ENCODE measurements around the gene ABCG5.

DNA sequence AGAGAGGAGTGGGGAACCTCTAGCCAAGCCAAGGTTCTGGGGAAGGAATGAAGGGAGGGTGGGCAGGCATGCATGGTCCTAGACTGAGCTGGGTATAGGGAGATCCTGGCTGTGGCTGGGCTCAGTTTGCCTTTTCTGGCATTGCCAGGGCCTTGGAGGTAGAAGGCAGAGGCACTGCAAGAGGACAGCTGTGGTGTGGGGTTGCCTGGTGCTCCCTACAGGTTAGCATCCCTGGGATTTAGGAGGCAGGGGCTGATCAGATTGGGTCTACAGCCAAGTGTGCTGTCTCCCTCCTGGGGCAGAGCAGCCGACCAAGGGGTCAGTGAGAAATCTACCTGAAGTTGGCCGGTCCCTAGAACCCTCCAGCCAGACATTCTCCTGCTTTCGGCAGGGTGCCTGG, 16.0 kb upstream of the ABCG5 start:
- no peak for TF ChIP-seq CBFB (CRISPR knock-in tag; IDR thresholded peaks at IDR 0.05; ENCODE audit: low read depth)
- TF ChIP-seq MLX (CRISPR knock-in tag; IDR thresholded peaks at IDR 0.05): no peak
- TF ChIP-seq SP1 (CRISPR knock-in tag; conservative IDR thresholded peaks at IDR 0.05): no peak
- TF ChIP-seq TEAD4 (CRISPR knock-in tag; IDR thresholded peaks at IDR 0.05): no peak
- TF ChIP-seq NR1H2 (CRISPR knock-in tag; IDR thresholded peaks at IDR 0.05): no peak
- TF ChIP-seq, protein P1, sequence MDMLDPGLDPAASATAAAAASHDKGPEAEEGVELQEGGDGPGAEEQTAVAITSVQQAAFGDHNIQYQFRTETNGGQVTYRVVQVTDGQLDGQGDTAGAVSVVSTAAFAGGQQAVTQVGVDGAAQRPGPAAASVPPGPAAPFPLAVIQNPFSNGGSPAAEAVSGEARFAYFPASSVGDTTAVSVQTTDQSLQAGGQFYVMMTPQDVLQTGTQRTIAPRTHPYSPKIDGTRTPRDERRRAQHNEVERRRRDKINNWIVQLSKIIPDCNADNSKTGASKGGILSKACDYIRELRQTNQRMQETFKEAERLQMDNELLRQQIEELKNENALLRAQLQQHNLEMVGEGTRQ (CRISPR knock-in tag; IDR thresholded peaks at IDR 0.05): no peak
- TF ChIP-seq, protein P2, sequence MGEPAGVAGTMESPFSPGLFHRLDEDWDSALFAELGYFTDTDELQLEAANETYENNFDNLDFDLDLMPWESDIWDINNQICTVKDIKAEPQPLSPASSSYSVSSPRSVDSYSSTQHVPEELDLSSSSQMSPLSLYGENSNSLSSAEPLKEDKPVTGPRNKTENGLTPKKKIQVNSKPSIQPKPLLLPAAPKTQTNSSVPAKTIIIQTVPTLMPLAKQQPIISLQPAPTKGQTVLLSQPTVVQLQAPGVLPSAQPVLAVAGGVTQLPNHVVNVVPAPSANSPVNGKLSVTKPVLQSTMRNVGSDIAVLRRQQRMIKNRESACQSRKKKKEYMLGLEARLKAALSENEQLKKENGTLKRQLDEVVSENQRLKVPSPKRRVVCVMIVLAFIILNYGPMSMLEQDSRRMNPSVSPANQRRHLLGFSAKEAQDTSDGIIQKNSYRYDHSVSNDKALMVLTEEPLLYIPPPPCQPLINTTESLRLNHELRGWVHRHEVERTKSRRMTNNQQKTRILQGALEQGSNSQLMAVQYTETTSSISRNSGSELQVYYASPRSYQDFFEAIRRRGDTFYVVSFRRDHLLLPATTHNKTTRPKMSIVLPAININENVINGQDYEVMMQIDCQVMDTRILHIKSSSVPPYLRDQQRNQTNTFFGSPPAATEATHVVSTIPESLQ (CRISPR knock-in tag; IDR thresholded peaks at IDR 0.05): no peak
- no peak for TF ChIP-seq ZNF512 (CRISPR knock-in tag; IDR thresholded peaks at IDR 0.05; ENCODE audit: borderline replicate concordance)
- no peak for TF ChIP-seq CTCF (IDR thresholded peaks at IDR 0.05)
- TF ChIP-seq, protein P3, sequence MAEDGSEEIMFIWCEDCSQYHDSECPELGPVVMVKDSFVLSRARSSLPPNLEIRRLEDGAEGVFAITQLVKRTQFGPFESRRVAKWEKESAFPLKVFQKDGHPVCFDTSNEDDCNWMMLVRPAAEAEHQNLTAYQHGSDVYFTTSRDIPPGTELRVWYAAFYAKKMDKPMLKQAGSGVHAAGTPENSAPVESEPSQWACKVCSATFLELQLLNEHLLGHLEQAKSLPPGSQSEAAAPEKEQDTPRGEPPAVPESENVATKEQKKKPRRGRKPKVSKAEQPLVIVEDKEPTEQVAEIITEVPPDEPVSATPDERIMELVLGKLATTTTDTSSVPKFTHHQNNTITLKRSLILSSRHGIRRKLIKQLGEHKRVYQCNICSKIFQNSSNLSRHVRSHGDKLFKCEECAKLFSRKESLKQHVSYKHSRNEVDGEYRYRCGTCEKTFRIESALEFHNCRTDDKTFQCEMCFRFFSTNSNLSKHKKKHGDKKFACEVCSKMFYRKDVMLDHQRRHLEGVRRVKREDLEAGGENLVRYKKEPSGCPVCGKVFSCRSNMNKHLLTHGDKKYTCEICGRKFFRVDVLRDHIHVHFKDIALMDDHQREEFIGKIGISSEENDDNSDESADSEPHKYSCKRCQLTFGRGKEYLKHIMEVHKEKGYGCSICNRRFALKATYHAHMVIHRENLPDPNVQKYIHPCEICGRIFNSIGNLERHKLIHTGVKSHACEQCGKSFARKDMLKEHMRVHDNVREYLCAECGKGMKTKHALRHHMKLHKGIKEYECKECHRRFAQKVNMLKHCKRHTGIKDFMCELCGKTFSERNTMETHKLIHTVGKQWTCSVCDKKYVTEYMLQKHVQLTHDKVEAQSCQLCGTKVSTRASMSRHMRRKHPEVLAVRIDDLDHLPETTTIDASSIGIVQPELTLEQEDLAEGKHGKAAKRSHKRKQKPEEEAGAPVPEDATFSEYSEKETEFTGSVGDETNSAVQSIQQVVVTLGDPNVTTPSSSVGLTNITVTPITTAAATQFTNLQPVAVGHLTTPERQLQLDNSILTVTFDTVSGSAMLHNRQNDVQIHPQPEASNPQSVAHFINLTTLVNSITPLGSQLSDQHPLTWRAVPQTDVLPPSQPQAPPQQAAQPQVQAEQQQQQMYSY (CRISPR knock-in tag; IDR thresholded peaks at IDR 0.05): no peak
